ENCODE data around the gene SPESP1.

SPESP1 gene

GRCh38 chr15:68930268-68931022 is at the start of gene SPESP1:
Gene SPESP1 (plus strand): TSS chr15:68930525. CDS start chr15:68930654, 129 bp downstream.
- ATAC-seq: peak; percentile 52

DNA sequence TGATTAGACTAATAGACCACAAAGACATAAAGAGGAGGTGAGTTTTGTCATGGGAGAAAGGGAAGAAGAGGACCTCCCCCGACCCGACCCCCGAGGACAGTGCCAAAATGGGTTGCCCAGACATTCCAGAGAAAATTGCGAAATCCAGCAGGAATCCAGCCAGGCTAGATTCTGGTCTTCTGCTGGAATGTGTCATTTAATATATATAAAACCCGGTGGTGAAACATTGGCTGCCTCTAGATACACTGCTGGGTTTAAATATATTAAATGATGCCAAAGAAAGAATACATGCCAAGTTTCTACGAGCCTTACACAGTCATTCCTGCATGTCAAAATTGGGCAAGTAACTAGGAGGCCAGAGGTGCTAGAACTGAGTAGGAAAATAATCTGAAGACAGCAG is 45.3 kb upstream of the SPESP1 start:
- DNase-seq: no peak
- no peak for ATAC-seq

More at GRCh38 chr15:68930268-68931022, at the start of gene SPESP1:
- peak; percentile 51 for DNase-seq

GRCh38 chr15:68887120-68887519 is 43.2 kb upstream of the SPESP1 start:
- DNase-seq (no peak), ATAC-seq (no peak)

GRCh38 chr15:68887819-68888218 is 42.5 kb upstream of the SPESP1 start:
- DNase-seq (no peak), ATAC-seq (no peak)

DNA sequence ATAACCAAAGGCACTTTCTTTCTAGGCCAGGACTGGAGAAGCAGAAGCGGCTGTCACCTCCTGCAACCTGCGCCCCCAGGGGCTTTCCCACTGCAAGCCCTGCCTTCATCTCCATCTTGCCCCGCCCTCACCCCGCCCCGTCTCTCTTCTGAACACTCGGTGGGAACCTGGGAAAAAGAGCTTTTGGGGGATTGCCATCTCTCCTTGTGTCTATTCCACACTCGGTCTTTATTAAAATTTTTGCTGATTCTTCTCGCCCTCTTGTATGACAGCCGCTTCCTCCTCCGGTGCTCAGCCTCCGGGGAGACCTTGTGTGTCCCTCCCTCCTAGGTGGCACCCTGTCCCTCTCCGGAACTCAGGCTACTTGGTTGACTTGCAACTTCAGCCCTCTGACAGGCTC is 41.9 kb upstream of the SPESP1 start:
- ATAC-seq (no peak), DNase-seq (peak; percentile 6)

GRCh38 chr15:68894208-68894607 is 36.1 kb upstream of the SPESP1 start:
- DNase-seq: no peak
- ATAC-seq: no peak

DNA sequence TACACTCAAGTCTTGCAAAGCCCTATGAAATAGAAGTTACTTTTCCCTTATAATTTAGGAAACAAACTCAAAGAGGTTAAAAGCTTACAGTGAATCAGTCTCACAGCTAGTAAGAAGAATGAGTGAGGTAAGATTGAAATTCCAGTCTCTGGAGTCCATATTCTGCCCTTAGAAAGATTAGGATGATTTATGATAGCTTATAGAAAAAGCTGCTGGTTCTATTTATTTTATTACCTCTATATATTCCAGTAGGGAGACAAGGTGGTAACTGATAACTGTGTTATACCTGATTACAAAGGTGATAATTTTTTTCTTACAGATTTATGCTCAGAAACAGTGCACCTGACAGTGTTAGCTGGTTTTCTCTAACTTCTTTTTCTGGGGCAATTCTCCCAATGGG is 34.1 kb upstream of the SPESP1 start:
- no peak for DNase-seq
- no peak for ATAC-seq

GRCh38 chr15:68897016-68897415 is 33.3 kb upstream of the SPESP1 start:
- ATAC-seq: no peak

GRCh38 chr15:68900027-68900426 is 30.3 kb upstream of the SPESP1 start:
- DNase-seq (no peak), ATAC-seq (no peak)

More at GRCh38 chr15:68897016-68897415, 33.3 kb upstream of the SPESP1 start:
- no peak for DNase-seq

- ATAC-seq (no peak), DNase-seq (no peak)
These were observed 22.9 kb upstream of the SPESP1 start for GRCh38 chr15:68907396-68907923.

DNA sequence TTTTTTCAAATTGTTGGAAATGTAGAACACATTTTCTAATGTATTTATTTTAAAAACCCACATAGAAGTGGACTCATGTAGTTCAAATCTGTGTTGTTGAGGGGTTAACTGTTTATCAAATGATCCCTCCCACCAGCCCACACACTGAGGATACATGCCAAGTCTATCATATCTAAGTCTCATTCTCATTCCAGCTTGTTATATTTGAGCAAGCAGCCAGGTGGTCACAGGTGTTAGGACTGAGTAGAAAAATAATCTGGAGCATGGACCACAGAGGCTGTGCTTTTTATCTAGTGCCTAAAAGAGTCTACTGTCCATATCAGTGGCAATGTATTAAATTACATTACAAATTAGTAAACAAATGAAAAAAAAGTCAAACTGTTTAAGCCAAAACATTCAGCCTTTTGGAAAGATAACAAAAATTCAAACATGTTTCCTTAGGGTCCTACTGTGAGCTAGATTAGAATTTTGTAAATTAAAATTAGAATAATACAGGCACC is 20.7 kb upstream of the SPESP1 start:
- DNase-seq: no peak
- ATAC-seq: no peak

GRCh38 chr15:68910341-68910740 is 20.0 kb upstream of the SPESP1 start:
- no peak for ATAC-seq
- no peak for DNase-seq

DNA sequence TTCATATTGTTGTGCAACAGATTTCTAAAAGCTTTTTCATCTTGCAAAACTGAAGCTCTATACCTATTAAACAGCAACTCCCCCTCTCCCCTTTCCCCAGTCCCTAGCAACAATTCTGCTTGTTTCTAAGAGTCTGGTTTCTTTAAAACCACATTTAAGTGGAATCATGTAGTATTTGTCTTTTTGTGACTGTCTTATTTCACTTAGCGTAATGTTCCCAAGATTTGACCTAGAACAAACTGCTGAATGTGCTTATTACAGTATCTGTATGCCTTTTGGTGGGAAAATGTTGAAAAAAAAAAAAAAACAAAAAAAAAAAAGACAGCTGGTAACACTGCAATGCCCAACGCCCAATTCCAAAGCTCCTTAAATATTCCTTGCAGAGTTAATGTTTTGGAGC is 19.5 kb upstream of the SPESP1 start:
- no peak for DNase-seq
- ATAC-seq: no peak

DNA sequence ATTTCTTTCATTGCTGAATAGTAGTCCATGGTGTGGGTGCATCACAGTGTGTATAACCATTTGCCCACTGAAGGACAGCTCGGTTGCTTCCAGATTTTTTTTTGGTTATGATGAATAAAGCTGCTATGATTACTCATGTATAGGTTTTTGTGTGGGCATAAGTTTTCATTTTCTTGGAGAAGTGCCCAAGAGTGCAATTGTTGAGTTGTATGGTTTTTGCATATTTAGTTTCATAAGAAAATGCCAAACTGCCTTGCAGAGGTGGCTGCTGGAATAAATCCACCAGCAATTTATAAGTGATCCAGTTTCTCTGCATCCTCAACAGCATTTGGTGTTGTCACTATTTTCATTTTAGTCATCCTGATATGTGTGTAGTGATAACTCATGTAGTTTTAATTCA is 8.4 kb upstream of the SPESP1 start:
- ATAC-seq: no peak
- no peak for DNase-seq

DNA sequence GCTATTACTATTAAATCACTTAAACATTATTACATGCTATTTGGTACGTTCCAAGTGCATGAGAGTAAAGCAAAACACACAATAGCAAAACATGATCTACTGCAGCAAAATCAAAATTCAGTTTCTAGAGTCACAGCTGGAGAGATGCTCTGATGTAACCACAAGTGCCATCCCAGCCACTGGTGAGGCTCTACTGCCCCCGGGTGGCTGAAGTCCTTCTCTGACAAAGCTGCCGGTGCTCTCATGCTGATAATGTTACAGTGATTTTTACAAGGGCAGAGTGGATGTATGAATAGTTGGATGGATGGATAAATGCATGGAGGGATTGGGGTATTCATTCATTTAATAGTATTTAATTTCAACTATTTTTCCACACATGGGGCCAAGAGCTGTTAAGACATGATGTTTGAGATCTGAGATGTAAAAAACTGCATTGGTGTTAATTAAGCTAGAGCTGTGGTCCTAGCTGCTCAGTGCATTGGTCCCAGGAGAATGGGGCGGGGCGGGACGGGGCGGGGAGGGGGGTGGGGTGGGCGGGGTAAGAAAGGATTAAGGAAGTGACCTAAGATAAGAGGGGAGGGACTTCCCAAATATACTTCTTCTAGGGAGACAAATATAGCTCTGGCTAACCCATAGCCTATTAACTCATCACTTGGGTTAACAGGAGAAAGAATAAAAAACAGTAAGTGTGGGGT is 5.3 kb upstream of the SPESP1 start:
- DNase-seq (peak; percentile 73), ATAC-seq (peak; percentile 40)

DNA sequence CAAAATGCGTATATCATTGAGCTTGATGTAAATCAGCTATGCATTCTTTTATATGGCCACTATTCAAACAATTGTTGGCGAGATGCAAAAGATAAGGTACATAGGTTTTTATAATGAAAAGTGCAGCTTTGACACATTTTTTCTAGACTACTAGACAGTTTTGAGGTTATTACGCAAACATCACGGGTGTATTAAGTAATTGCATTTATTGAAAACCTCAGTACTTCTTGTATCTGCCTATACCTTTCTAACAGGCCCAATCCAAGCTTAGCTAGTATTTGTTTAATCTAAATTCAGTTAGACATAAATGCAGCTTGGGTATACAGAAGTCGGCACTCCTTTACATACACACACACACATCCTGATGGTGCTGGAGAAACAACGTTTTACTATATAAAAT is 2.7 kb downstream of the SPESP1 start:
- no peak for DNase-seq
- no peak for ATAC-seq

- ATAC-seq (no peak), DNase-seq (no peak)
These were observed 4.0 kb downstream of the SPESP1 start for GRCh38 chr15:68934341-68934740.

- DNase-seq (no peak), ATAC-seq (no peak)
These were observed 5.1 kb downstream of the SPESP1 start for GRCh38 chr15:68935400-68935937.

GRCh38 chr15:68939501-68939900 is 9.2 kb downstream of the SPESP1 start:
- ATAC-seq: no peak

GRCh38 chr15:68951813-68952212 is 21.5 kb downstream of the SPESP1 start:
- no peak for ATAC-seq
- DNase-seq: no peak

More at GRCh38 chr15:68939501-68939900, 9.2 kb downstream of the SPESP1 start:
- DNase-seq: no peak

DNA sequence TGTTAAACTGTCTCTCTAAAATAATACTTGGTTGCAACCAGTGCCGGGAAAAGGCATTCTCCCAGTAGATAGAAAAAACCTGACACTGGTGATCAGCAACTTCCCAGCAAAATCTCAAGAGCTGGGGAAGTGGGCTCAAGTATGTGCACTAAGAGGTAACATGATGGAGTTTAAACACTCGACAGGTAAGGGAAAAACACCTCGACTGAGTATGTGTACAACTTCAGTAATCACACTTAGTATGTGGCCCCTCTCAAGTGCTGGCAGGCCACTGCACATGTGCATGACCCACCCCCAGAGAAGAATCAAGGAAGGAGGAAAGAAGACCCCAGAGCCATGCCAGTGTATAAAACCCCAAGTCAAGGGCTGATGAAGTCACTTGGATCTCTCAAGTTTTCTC is 27.4 kb downstream of the SPESP1 start:
- ATAC-seq (no peak), DNase-seq (no peak)

- no peak for ATAC-seq
- no peak for DNase-seq
These were observed 28.3 kb downstream of the SPESP1 start for GRCh38 chr15:68958597-68958996.

- ATAC-seq: no peak
- no peak for DNase-seq
These were observed 32.1 kb downstream of the SPESP1 start for GRCh38 chr15:68962465-68962864.

Data from stimulated activated naive CD8-positive, alpha-beta T cell treated with anti-CD3 and anti-CD28 coated beads, Interleukin-15, Interleukin-2, amounts not matched to agents 100 U/mL and 50 U/mL, for 24 hours (primary cell).